ENCODE measurements around the gene SLC30A9. TPM values are rescaled to one million over a fixed set of nuclear protein-coding genes. Genes with fewer than 3 reads are reported as not detected.

SLC30A9 gene
- total and polyA plus RNA-seq, 2 donors (not counting 1 experiment from before 2014, with no cell fraction given) = 56.5 to 65.2 TPM

DNA sequence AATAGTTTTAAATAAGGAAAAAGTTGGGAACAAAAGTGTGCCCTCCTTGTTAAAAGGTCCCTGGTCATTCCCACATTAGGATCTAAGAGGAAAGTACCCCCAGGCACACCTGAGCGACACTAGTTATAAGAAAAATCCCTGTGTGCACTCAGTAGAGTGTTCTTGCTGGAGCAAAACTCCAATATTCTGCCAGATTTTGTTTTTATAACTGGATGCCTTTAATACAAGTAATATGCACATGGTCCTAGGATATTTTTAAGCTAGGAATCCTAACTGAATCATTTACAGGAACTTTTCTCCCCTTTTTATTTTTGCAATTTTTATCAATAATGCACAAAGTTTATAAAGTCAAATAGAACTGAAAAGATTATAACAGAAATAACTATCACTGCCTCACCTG, 93.5 kb downstream of the SLC30A9 start:
- DNase-seq (ENCODE audit: low read depth in 2 of 2) = peak in 1 of 2 donors; percentile 3
- no peaks in the 10 kb centered on the region for H3K9me3 ChIP-seq (ENCODE audit: control insufficient read depth, insufficient read depth, low read depth, low read length)

DNA sequence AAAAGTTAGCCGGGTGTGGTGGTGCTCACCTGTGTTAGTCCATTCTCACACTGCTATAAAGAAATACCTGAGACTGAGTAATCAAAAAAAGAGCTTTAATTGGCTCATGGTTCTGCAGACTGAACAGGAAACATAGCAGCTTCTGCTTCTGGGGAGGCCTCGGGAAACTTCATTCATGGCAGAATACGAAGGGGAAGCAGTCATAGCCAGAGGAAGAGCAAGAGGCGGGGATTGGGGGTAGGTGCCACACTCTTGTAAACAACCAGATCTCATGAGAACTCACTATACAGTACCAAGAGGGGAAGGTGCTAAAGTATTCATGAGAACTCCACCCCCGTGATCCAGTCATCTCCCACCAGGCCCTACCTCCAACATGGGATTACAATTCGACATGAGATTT, 98.1 kb downstream of the SLC30A9 start:
- TF ChIP-seq, protein P1, sequence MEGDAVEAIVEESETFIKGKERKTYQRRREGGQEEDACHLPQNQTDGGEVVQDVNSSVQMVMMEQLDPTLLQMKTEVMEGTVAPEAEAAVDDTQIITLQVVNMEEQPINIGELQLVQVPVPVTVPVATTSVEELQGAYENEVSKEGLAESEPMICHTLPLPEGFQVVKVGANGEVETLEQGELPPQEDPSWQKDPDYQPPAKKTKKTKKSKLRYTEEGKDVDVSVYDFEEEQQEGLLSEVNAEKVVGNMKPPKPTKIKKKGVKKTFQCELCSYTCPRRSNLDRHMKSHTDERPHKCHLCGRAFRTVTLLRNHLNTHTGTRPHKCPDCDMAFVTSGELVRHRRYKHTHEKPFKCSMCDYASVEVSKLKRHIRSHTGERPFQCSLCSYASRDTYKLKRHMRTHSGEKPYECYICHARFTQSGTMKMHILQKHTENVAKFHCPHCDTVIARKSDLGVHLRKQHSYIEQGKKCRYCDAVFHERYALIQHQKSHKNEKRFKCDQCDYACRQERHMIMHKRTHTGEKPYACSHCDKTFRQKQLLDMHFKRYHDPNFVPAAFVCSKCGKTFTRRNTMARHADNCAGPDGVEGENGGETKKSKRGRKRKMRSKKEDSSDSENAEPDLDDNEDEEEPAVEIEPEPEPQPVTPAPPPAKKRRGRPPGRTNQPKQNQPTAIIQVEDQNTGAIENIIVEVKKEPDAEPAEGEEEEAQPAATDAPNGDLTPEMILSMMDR (conservative IDR thresholded peaks at IDR 0.05 in 1 of 2, IDR thresholded peaks at IDR 0.05 in 1 of 2; ENCODE audit: low read depth in 1 of 2, low read length in 2 of 2) = no peak
- no peak for TF ChIP-seq EZH2 (IDR thresholded peaks at IDR 0.05; ENCODE audit: low read length, missing control alignments)
- H4K20me1 ChIP-seq (ENCODE audit: control insufficient read depth, extremely low read depth, insufficient read depth, low read length) = no peaks in the 10 kb centered on the region
- H3K9ac ChIP-seq (ENCODE audit: insufficient read depth, low read length) = no peak overlapping the region
- H2AFZ ChIP-seq (ENCODE audit: low read length) = no peak overlapping the region
- DNase-seq (ENCODE audit: low read depth in 2 of 2) = no peak
- no peaks in the 10 kb centered on the region for H3K9me3 ChIP-seq (ENCODE audit: control insufficient read depth, insufficient read depth, low read depth, low read length)
- H3K36me3 ChIP-seq (ENCODE audit: control insufficient read depth, insufficient read depth, low read length) = peaks cover 1% of the 10 kb centered on the region
- H3K4me2 ChIP-seq (ENCODE audit: extremely low read depth, insufficient read depth, low read length) = no peak overlapping the region
- no peaks in the 10 kb centered on the region for H3K4me1 ChIP-seq (ENCODE audit: control insufficient read depth, extremely low read depth, insufficient read depth, low read length)
- no peaks in the 10 kb centered on the region for H3K27me3 ChIP-seq (ENCODE audit: control insufficient read depth, insufficient read depth, low read length)
- H3K27ac ChIP-seq (ENCODE audit: insufficient read depth, low read length) = no peak overlapping the region
- no peaks in the 10 kb centered on the region for H3K79me2 ChIP-seq (ENCODE audit: control insufficient read depth, insufficient read depth, low read length)
- no peak overlapping the region for H3K4me3 ChIP-seq (replicated peaks in 1 of 4; ENCODE audit: control extremely low read depth in 1 of 4, insufficient read depth in 1 of 4, low read depth in 3 of 4, low read length in 4 of 4)

More for the DNA sequence above, 93.5 kb downstream of the SLC30A9 start:
- no peak overlapping the region for H3K9ac ChIP-seq (ENCODE audit: insufficient read depth, low read length)
- H2AFZ ChIP-seq (ENCODE audit: low read length) = no peak overlapping the region
- no peaks in the 10 kb centered on the region for H3K27me3 ChIP-seq (ENCODE audit: control insufficient read depth, insufficient read depth, low read length)
- H4K20me1 ChIP-seq (ENCODE audit: control insufficient read depth, extremely low read depth, insufficient read depth, low read length) = no peaks in the 10 kb centered on the region
- H3K27ac ChIP-seq (ENCODE audit: insufficient read depth, low read length) = peak overlapping the region; percentile 45
- TF ChIP-seq, protein P1 (conservative IDR thresholded peaks at IDR 0.05 in 1 of 2, IDR thresholded peaks at IDR 0.05 in 1 of 2; ENCODE audit: low read depth in 1 of 2, low read length in 2 of 2) = no peak
- no peak for TF ChIP-seq EZH2 (IDR thresholded peaks at IDR 0.05; ENCODE audit: low read length, missing control alignments)
- H3K36me3 ChIP-seq (ENCODE audit: control insufficient read depth, insufficient read depth, low read length) = peaks cover 1% of the 10 kb centered on the region
- H3K4me2 ChIP-seq (ENCODE audit: extremely low read depth, insufficient read depth, low read length) = no peak overlapping the region
- no peak overlapping the region for H3K4me3 ChIP-seq (replicated peaks in 1 of 4; ENCODE audit: control extremely low read depth in 1 of 4, insufficient read depth in 1 of 4, low read depth in 3 of 4, low read length in 4 of 4)
- H3K4me1 ChIP-seq (ENCODE audit: control insufficient read depth, extremely low read depth, insufficient read depth, low read length) = no peaks in the 10 kb centered on the region
- no peaks in the 10 kb centered on the region for H3K79me2 ChIP-seq (ENCODE audit: control insufficient read depth, insufficient read depth, low read length)

DNA sequence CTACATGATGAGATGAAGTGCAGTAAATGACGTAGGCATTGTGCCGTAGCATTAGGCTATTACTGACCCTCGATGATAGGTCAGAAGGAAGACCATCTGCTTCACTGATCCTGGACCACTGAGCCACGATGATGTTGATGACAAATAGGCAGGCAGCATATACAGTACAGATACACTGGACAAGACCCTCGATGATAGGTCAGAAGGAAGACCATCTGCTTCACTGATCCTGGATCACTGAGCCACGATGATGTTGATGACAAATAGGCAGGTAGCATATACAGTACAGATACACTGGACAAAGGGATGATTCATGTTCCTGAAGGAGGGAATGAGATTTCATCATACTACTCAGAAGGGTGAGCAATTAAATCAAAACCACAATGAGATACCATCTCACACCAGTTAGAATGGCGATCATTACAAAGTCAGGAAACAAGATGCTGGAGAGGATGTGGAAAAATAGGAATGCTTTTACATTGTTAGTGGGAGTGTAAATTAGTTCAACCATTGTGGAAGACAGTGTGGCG, 111.2 kb downstream of the SLC30A9 start:
- Histone ChIP-seq H4K20me1 (ENCODE audit: control insufficient read depth, extremely low read depth, insufficient read depth, low read length) (no peaks in the 10 kb centered on the region), H3K79me2 (ENCODE audit: control insufficient read depth, insufficient read depth, low read length) (no peaks in the 10 kb centered on the region), H3K9ac (ENCODE audit: insufficient read depth, low read length) (no peak overlapping the region), H3K36me3 (ENCODE audit: control insufficient read depth, insufficient read depth, low read length) (no peaks in the 10 kb centered on the region), H3K4me2 (ENCODE audit: extremely low read depth, insufficient read depth, low read length) (no peak overlapping the region), H3K9me3 (ENCODE audit: control insufficient read depth, insufficient read depth, low read depth, low read length) (no peaks in the 10 kb centered on the region), H3K4me1 (ENCODE audit: control insufficient read depth, extremely low read depth, insufficient read depth, low read length) (no peaks in the 10 kb centered on the region), H3K27me3 (ENCODE audit: control insufficient read depth, insufficient read depth, low read length) (no peaks in the 10 kb centered on the region), H3K4me3 (replicated peaks in 1 of 4; ENCODE audit: control extremely low read depth in 1 of 4, insufficient read depth in 1 of 4, low read depth in 3 of 4, low read length in 4 of 4) (no peak overlapping the region), H2AFZ (ENCODE audit: low read length) (no peak overlapping the region), H3K27ac (ENCODE audit: insufficient read depth, low read length) (no peak overlapping the region)
- peak in 1 of 2 donors; percentile 59 for DNase-seq (ENCODE audit: low read depth in 2 of 2)
- TF ChIP-seq EZH2 (IDR thresholded peaks at IDR 0.05; ENCODE audit: low read length, missing control alignments) = no peak
- TF ChIP-seq, protein P1 (conservative IDR thresholded peaks at IDR 0.05 in 1 of 2, IDR thresholded peaks at IDR 0.05 in 1 of 2; ENCODE audit: low read depth in 1 of 2, low read length in 2 of 2) = no peak

All from fibroblast of lung (primary cell).